Adipocyte (in vitro differentiated cells): ENCODE data around the gene PRIMPOL.

Experiments used
- DNase-seq: peaks from one replicate; pipeline ENCODE4 v3.0.0-alpha.2; 2015; ENCODE audit warnings: low read depth
- H3K27me3 ChIP-seq: replicated peaks from 2 replicates; pipeline ENCODE4 v1.7.0; 2013; ENCODE audit warnings: mild to moderate bottlenecking, low read length, moderate library complexity; ENCODE audit not compliant: control insufficient read depth, insufficient read depth
- H3K36me3 ChIP-seq: 2 replicates; pipeline ENCODE4 v1.7.0; 2013; ENCODE audit warnings: low read length, mild to moderate bottlenecking, moderate library complexity; ENCODE audit not compliant: control insufficient read depth, insufficient read depth, severe bottlenecking
- H3K4me1 ChIP-seq: 2 replicates; pipeline ENCODE4 v1.7.0; 2013; ENCODE audit warnings: mild to moderate bottlenecking, low read length, moderate library complexity; ENCODE audit not compliant: control insufficient read depth, insufficient read depth
- H3K4me3 ChIP-seq: 2 replicates; pipeline ENCODE4 v1.7.0; 2013; ENCODE audit warnings: mild to moderate bottlenecking, low read length, moderate library complexity
- H3K9ac ChIP-seq: 2 replicates; pipeline ENCODE4 v1.7.0; 2013; ENCODE audit warnings: mild to moderate bottlenecking, low read length, moderate library complexity
- H3K9me3 ChIP-seq: 2 replicates; pipeline ENCODE4 v1.7.0; 2013; ENCODE audit warnings: mild to moderate bottlenecking, low read length, moderate library complexity; ENCODE audit not compliant: control insufficient read depth

PRIMPOL gene

GRCh38 chr4:184671101-184671500, 21.6 kb downstream of the PRIMPOL start:
- Histone ChIP-seq H3K27me3 (no peaks in the 10 kb centered on the region), H3K36me3 (peaks cover 40% of the 10 kb centered on the region), H3K9me3 (no peaks in the 10 kb centered on the region), H3K9ac (no peak overlapping the region), H3K4me1 (peaks cover 13% of the 10 kb centered on the region), H3K4me3 (no peak overlapping the region)
- no peak for DNase-seq

GRCh38 chr4:184672741-184673140, 23.2 kb downstream of the PRIMPOL start:
- Histone ChIP-seq H3K9me3 (no peaks in the 10 kb centered on the region), H3K4me1 (peaks cover 13% of the 10 kb centered on the region), H3K27me3 (no peaks in the 10 kb centered on the region), H3K36me3 (peaks cover 30% of the 10 kb centered on the region), H3K9ac (no peak overlapping the region), H3K4me3 (no peak overlapping the region)
- DNase-seq: no peak

GRCh38 chr4:184674011-184674410, 24.5 kb downstream of the PRIMPOL start:
- DNase-seq: peak; percentile 53
- Histone ChIP-seq H3K4me3 (no peak overlapping the region), H3K4me1 (peaks cover 13% of the 10 kb centered on the region), H3K9me3 (no peaks in the 10 kb centered on the region), H3K27me3 (no peaks in the 10 kb centered on the region), H3K9ac (peak overlapping the region; percentile 1), H3K36me3 (peaks cover 23% of the 10 kb centered on the region)

GRCh38 chr4:184675018-184675417, 25.5 kb downstream of the PRIMPOL start:
- DNase-seq: no peak
- H3K36me3 ChIP-seq: peaks cover 17% of the 10 kb centered on the region
- no peak overlapping the region for H3K9ac ChIP-seq
- no peaks in the 10 kb centered on the region for H3K9me3 ChIP-seq
- no peak overlapping the region for H3K4me3 ChIP-seq
- H3K4me1 ChIP-seq: peaks cover 13% of the 10 kb centered on the region
- H3K27me3 ChIP-seq: no peaks in the 10 kb centered on the region

- H3K4me3 ChIP-seq: no peak overlapping the region
- H3K4me1 ChIP-seq: peaks cover 13% of the 10 kb centered on the region
- no peaks in the 10 kb centered on the region for H3K27me3 ChIP-seq
- no peak overlapping the region for H3K9ac ChIP-seq
- no peaks in the 10 kb centered on the region for H3K9me3 ChIP-seq
- H3K36me3 ChIP-seq: peaks cover 17% of the 10 kb centered on the region
- DNase-seq: no peak
These were observed 26.4 kb downstream of the PRIMPOL start for GRCh38 chr4:184675821-184676492.

DNA sequence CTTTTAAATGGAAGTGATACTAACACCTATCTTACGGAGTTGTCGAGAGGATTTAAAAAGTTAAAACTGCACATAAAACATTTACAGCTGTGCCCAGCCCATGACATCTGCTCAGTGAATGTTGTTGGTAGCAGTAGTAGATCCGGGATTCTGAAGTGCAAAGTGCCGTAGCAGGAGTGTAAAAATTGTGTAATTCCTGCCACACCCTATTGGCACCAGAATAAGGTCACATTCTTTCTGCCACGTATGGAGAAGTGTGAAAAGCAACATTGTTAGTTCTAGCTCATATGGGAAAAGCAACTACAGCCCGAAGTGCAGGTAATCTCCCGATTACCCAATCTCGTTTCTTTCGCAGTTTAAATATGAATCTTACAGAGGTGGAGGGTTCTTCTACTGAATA, 31.2 kb downstream of the PRIMPOL start:
- no peaks in the 10 kb centered on the region for H3K27me3 ChIP-seq

DNA sequence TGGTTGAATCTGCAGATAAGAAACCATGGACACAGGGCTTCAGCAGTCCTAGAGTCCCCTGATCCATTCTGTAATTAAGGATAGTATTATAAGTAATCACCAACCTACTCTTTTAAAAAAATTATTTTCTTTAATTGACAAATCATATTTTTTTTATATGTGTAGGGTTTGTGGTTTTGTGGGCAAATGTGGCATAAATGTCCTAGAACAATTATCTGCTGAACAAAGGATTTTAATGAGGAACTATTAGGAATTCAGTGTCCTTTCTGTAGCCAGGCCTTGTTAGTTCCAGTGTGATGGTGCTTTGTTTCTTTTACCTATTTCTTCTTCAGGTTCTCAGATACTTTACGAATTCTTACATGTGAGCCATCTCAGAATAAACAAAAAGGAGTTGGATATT, 32.4 kb downstream of the PRIMPOL start:
- Histone ChIP-seq H3K27me3 (no peaks in the 10 kb centered on the region), H3K4me1 (peaks cover 6% of the 10 kb centered on the region), H3K36me3 (peaks cover 13% of the 10 kb centered on the region), H3K9me3 (no peaks in the 10 kb centered on the region), H3K9ac (no peak overlapping the region), H3K4me3 (no peak overlapping the region)
- DNase-seq: no peak

More for the DNA sequence above, 31.2 kb downstream of the PRIMPOL start:
- DNase-seq: no peak
- H3K4me3 ChIP-seq: no peak overlapping the region
- H3K4me1 ChIP-seq: peaks cover 6% of the 10 kb centered on the region
- H3K9me3 ChIP-seq: no peaks in the 10 kb centered on the region
- no peak overlapping the region for H3K9ac ChIP-seq
- peaks cover 13% of the 10 kb centered on the region for H3K36me3 ChIP-seq

GRCh38 chr4:184684491-184685189, 35.1 kb downstream of the PRIMPOL start:
- no peak overlapping the region for H3K9ac ChIP-seq
- H3K4me3 ChIP-seq: no peak overlapping the region
- H3K36me3 ChIP-seq: peaks cover 11% of the 10 kb centered on the region
- no peaks in the 10 kb centered on the region for H3K27me3 ChIP-seq
- DNase-seq: no peak
- no peaks in the 10 kb centered on the region for H3K9me3 ChIP-seq
- peaks cover 13% of the 10 kb centered on the region for H3K4me1 ChIP-seq

GRCh38 chr4:184688005-184688404, 38.5 kb downstream of the PRIMPOL start:
- no peak for DNase-seq
- peaks cover 13% of the 10 kb centered on the region for H3K4me1 ChIP-seq
- H3K36me3 ChIP-seq: peaks cover under 1% of the 10 kb centered on the region
- no peaks in the 10 kb centered on the region for H3K9me3 ChIP-seq
- H3K9ac ChIP-seq: no peak overlapping the region
- no peak overlapping the region for H3K4me3 ChIP-seq
- no peaks in the 10 kb centered on the region for H3K27me3 ChIP-seq

DNA sequence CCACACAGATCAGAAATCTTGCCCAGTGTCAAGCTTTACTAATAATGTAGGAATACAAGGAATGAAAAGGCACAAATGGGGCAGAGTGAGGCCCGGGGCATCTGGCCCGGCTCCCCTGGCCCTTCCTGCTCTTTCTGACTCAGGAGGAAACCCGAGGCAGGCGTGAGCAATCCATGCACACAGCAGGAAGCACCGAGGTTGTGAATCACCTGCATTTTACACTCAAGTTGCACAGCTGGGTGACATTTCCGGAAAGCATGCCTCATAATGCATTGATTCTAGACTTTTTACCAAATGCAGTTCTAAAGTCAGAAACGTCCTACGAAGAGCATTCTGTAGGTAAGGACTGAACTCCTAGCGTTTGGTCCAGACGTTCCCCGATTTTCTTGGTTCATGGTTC, 38.9 kb downstream of the PRIMPOL start:
- DNase-seq: peak; percentile 74
- Histone ChIP-seq H3K27me3 (no peaks in the 10 kb centered on the region), H3K9me3 (no peaks in the 10 kb centered on the region), H3K9ac (no peak overlapping the region), H3K4me3 (no peak overlapping the region), H3K36me3 (no peaks in the 10 kb centered on the region), H3K4me1 (peaks cover 17% of the 10 kb centered on the region)

GRCh38 chr4:184689681-184690080, 40.1 kb downstream of the PRIMPOL start:
- Histone ChIP-seq H3K9me3 (no peaks in the 10 kb centered on the region), H3K27me3 (no peaks in the 10 kb centered on the region), H3K36me3 (peaks cover 12% of the 10 kb centered on the region), H3K4me3 (no peak overlapping the region), H3K4me1 (peaks cover 15% of the 10 kb centered on the region), H3K9ac (no peak overlapping the region)
- DNase-seq: no peak
